Activated CD4-positive, alpha-beta T cell treated with anti-CD3 and anti-CD28 coated beads, Interleukin-2, amount 50 U/mL, for 48 hours (primary cell): ENCODE results near the gene MICA.
A peak's percentile ranks its signal among the peaks of the same experiment; 100 is the strongest.
"Not testable (repeated sequence)": the region's sequence is repeated elsewhere in the genome, so short reads cannot be mapped to it uniquely, and the experiment has no call there.

Experiments
- DNase-seq, 2 experiments: peaks; one replicate each; pipeline ENCODE4 v3.0.0-alpha.2; 2020

MICA gene

GRCh38 chr6:31414771-31415265 lies 11.4 kb downstream of the MICA start:
- DNase-seq, result no peak

- DNase-seq, result no peak
Measured at GRCh38 chr6:31416394-31417014, 13.1 kb downstream of the MICA start.

GRCh38 chr6:31418251-31418650 lies 14.9 kb downstream of the MICA start:
- no peak for DNase-seq

GRCh38 chr6:31419842-31420241 lies 16.4 kb downstream of the MICA start:
- DNase-seq, result no peak

- no peak for DNase-seq
Measured at GRCh38 chr6:31420546-31420945, 17.2 kb downstream of the MICA start.

GRCh38 chr6:31422587-31422986 lies 19.2 kb downstream of the MICA start:
- no peak for DNase-seq

- DNase-seq, result no peak
Measured at GRCh38 chr6:31423550-31423949, 20.2 kb downstream of the MICA start.

- DNase-seq, result no peak
Measured at GRCh38 chr6:31426395-31427354, 23.3 kb downstream of the MICA start.

GRCh38 chr6:31430449-31430848 lies 27.1 kb downstream of the MICA start:
- DNase-seq, result no peak

- not testable (repeated sequence) for DNase-seq
Measured at GRCh38 chr6:31435051-31435450, 31.7 kb downstream of the MICA start.

GRCh38 chr6:31438222-31438621 lies 34.8 kb downstream of the MICA start:
- no peak for DNase-seq

GRCh38 chr6:31438677-31439076 lies 35.3 kb downstream of the MICA start:
- DNase-seq, result no peak

- peak; percentile 8 to 18 for DNase-seq
Measured at GRCh38 chr6:31441365-31442267, 38.2 kb downstream of the MICA start.

GRCh38 chr6:31446481-31446880 lies 43.1 kb downstream of the MICA start:
- no peak for DNase-seq

- not testable (repeated sequence) for DNase-seq
Measured at GRCh38 chr6:31446999-31447789, 43.8 kb downstream of the MICA start.

- no peak for DNase-seq
Measured at GRCh38 chr6:31450751-31451150, 47.4 kb downstream of the MICA start.

- no peak for DNase-seq
Measured at GRCh38 chr6:31452859-31453258, 49.5 kb downstream of the MICA start.

- no peak for DNase-seq
Measured at GRCh38 chr6:31453259-31453658, 49.9 kb downstream of the MICA start.

- not testable (repeated sequence) for DNase-seq
Measured at GRCh38 chr6:31459864-31460263, 56.5 kb downstream of the MICA start.

GRCh38 chr6:31460361-31461025 lies 57.1 kb downstream of the MICA start:
- no peak for DNase-seq
